ENCODE results near the gene OPCML. TPM values are rescaled to one million over a fixed set of nuclear protein-coding genes. Genes with fewer than 3 reads are reported as not detected.

The OPCML gene
- total RNA-seq, 1 donor from 2014 or later: 0.61 TPM

DNA sequence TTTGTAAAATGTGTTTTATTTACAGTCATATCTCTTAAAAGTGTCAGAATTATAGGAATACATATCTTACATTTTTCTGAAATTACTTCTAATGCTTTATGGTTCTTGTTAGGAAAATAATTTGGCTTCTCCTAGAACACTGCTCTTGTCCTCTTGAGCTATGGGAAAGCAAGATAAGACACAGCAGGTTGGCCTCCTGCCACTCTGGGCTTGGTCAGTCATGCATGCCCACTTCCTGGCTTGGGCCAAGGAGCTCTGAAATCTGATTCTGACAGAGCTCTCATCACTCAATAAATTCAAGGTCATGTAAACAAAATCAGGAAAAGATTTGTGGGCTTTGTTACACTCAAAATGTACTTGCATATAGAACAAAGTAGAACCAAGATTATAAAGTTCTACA, 1036.0 kb downstream of the OPCML start:
- H3K4me3 Mint-ChIP-seq (ENCODE audit: unreplicated experiment): no peak overlapping the region
- no peaks in the 10 kb centered on the region for H3K36me3 Mint-ChIP-seq (ENCODE audit: unreplicated experiment)
- DNase-seq: no peak
- no peak overlapping the region for H3K27ac Mint-ChIP-seq (ENCODE audit: unreplicated experiment)
- no peaks in the 10 kb centered on the region for H3K4me1 Mint-ChIP-seq (ENCODE audit: low read depth, unreplicated experiment)
- H3K9me3 Mint-ChIP-seq (ENCODE audit: unreplicated experiment): no peaks in the 10 kb centered on the region
- TF ChIP-seq, protein P1, sequence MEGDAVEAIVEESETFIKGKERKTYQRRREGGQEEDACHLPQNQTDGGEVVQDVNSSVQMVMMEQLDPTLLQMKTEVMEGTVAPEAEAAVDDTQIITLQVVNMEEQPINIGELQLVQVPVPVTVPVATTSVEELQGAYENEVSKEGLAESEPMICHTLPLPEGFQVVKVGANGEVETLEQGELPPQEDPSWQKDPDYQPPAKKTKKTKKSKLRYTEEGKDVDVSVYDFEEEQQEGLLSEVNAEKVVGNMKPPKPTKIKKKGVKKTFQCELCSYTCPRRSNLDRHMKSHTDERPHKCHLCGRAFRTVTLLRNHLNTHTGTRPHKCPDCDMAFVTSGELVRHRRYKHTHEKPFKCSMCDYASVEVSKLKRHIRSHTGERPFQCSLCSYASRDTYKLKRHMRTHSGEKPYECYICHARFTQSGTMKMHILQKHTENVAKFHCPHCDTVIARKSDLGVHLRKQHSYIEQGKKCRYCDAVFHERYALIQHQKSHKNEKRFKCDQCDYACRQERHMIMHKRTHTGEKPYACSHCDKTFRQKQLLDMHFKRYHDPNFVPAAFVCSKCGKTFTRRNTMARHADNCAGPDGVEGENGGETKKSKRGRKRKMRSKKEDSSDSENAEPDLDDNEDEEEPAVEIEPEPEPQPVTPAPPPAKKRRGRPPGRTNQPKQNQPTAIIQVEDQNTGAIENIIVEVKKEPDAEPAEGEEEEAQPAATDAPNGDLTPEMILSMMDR (IDR thresholded peaks at IDR 0.05; ENCODE audit: partially characterized antibody, unreplicated experiment): no peak
- peaks cover 3% of the 10 kb centered on the region for H3K27me3 Mint-ChIP-seq (ENCODE audit: unreplicated experiment)

DNA sequence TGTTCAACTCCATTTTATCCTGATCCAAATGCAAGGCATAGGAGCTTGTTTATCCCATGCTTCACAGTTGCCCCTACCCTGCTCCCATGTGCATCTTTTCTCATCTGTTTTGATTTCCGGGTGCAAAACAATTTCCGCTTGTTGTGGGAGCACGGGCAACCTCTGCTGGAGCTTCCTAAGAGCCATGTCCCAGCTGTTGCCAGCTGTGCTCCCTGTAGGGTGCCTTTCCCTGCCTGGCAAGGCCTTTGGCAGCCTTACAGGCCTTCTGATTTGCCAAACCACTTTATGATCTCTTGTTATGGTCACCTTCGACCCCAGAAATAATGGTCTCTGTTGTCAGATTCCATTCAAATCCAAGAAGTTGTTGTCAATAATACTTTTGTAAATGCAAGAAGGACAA, 1038.5 kb downstream of the OPCML start:
- no peaks in the 10 kb centered on the region for H3K27me3 Mint-ChIP-seq (ENCODE audit: unreplicated experiment)
- H3K4me3 Mint-ChIP-seq (ENCODE audit: unreplicated experiment): no peak overlapping the region
- H3K4me1 Mint-ChIP-seq (ENCODE audit: low read depth, unreplicated experiment): no peaks in the 10 kb centered on the region
- H3K9me3 Mint-ChIP-seq (ENCODE audit: unreplicated experiment): no peaks in the 10 kb centered on the region
- TF ChIP-seq, protein P1 (IDR thresholded peaks at IDR 0.05; ENCODE audit: partially characterized antibody, unreplicated experiment): no peak
- no peaks in the 10 kb centered on the region for H3K36me3 Mint-ChIP-seq (ENCODE audit: unreplicated experiment)
- no peak for DNase-seq
- no peak overlapping the region for H3K27ac Mint-ChIP-seq (ENCODE audit: unreplicated experiment)

DNA sequence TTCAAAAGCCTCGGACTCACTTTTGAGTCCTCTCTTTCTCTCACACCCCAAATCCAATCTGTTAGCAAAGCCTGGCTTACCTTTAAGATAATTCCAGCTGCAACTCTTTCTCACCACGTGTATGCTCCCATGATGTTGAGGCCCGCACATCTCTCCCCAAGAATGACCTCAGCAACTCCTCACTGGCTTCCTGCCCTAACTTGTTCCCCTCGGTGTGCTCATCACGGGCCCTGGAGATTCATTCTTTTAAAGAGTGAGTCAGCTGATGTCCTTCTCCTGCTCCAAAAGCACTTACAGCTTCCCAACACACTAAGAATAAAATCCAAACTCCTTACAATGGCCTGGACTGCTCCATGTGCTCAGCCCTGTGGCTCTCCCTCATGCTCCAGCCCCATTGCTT, 1041.3 kb downstream of the OPCML start:
- no peak for DNase-seq
- Mint-ChIP-seq H3K36me3 (ENCODE audit: unreplicated experiment) (no peaks in the 10 kb centered on the region), H3K27ac (ENCODE audit: unreplicated experiment) (no peak overlapping the region), H3K4me3 (ENCODE audit: unreplicated experiment) (no peak overlapping the region), H3K4me1 (ENCODE audit: low read depth, unreplicated experiment) (no peaks in the 10 kb centered on the region), H3K9me3 (ENCODE audit: unreplicated experiment) (peaks cover 4% of the 10 kb centered on the region), H3K27me3 (ENCODE audit: unreplicated experiment) (peaks cover 2% of the 10 kb centered on the region)
- TF ChIP-seq, protein P1 (IDR thresholded peaks at IDR 0.05; ENCODE audit: partially characterized antibody, unreplicated experiment): no peak

DNA sequence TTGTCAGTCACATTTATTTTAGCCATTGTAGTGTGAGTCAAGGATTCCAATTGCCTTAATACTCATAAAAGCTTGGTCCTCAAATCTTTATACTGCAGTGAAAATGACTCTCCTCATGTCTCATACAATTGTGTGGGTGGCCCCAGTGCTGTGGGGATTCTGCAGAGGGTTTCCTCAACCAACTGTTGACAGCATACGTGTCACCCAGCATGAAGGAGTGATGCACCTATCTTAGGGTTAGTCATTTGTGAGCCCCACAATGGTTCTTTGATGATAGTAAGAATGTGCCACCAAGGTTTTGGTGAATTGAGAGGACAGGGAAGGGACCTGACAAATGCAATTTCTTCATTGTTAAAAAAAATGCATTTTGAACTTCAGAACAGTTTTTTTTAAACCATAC, 1046.2 kb downstream of the OPCML start:
- TF ChIP-seq, protein P1 (IDR thresholded peaks at IDR 0.05; ENCODE audit: partially characterized antibody, unreplicated experiment): no peak
- H3K4me1 Mint-ChIP-seq (ENCODE audit: low read depth, unreplicated experiment): no peaks in the 10 kb centered on the region
- no peak overlapping the region for H3K4me3 Mint-ChIP-seq (ENCODE audit: unreplicated experiment)
- peaks cover 2% of the 10 kb centered on the region for H3K27me3 Mint-ChIP-seq (ENCODE audit: unreplicated experiment)
- DNase-seq: no peak
- peaks cover 4% of the 10 kb centered on the region for H3K9me3 Mint-ChIP-seq (ENCODE audit: unreplicated experiment)
- H3K36me3 Mint-ChIP-seq (ENCODE audit: unreplicated experiment): no peaks in the 10 kb centered on the region
- no peak overlapping the region for H3K27ac Mint-ChIP-seq (ENCODE audit: unreplicated experiment)

DNA sequence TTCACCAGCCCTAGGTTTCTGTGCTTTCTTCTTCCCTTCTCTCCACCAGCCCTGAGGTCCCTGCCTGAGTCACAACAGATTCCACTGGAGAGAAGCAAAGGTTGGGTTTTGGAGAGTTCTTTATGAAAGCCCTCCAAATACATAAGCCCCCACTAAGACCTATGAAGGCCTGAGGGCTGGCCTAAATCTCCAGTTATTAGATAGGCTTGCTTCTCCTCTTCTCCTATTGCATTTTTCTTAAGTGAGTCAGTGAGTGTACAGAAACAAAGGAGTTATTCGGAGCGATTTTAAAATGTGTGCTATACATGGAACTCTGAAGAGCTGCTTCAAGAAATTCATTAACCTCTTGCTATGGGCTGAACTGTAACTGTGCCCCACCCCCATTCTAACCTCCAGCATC, 1057.3 kb downstream of the OPCML start:
- no peaks in the 10 kb centered on the region for H3K27me3 Mint-ChIP-seq (ENCODE audit: unreplicated experiment)

More for the DNA sequence above, 1057.3 kb downstream of the OPCML start:
- Mint-ChIP-seq H3K9me3 (ENCODE audit: unreplicated experiment) (no peaks in the 10 kb centered on the region), H3K27ac (ENCODE audit: unreplicated experiment) (no peak overlapping the region), H3K36me3 (ENCODE audit: unreplicated experiment) (no peaks in the 10 kb centered on the region), H3K4me1 (ENCODE audit: low read depth, unreplicated experiment) (no peaks in the 10 kb centered on the region), H3K4me3 (ENCODE audit: unreplicated experiment) (no peak overlapping the region)
- TF ChIP-seq, protein P1 (IDR thresholded peaks at IDR 0.05; ENCODE audit: partially characterized antibody, unreplicated experiment): no peak
- no peak for DNase-seq
